IMR-90 (cell line): ENCODE results near the gene UBE2V1. TPM values are rescaled to one million over a fixed set of nuclear protein-coding genes. Genes with fewer than 3 reads are reported as not detected.

ENCODE experiments used
- ATAC-seq: fragments of 200-7000 bp; cut with Tn5 transposase; 2 replicates; pipeline ENCODE4 v1.9.1; 2020; ENCODE audit warnings: low read depth, mild to moderate bottlenecking, moderate library complexity
- BruUV-seq: library from RNA; stranded (reverse); fragments of 400-500 nt; replicated peaks from 2 replicates; lab custom pipeline; 2021; lab: Mats Ljungman, UMichigan
- CTCF ChIA-PET: fragments of 300-600 bp; formaldehyde crosslinking; extraction: SDS; loops from one replicate; lab custom pipeline; 2021; ENCODE audit warnings: antibody characterized with exemption; lab: Yijun Ruan, JAX
- POLR2A ChIA-PET: fragments of 300-600 bp; sonication (Branson Sonifier 250); formaldehyde crosslinking; loops from one replicate; lab custom pipeline; 2022; ENCODE audit warnings: antibody characterized with exemption; ENCODE audit not compliant: unreplicated experiment; lab: Charles Lee
- DNase-seq: peaks from one replicate; pipeline ENCODE4 v3.0.0; 2013
- H2AFZ ChIP-seq: replicated peaks from 2 replicates; pipeline ENCODE3; 2013; ENCODE audit warnings: low read length, mild to moderate bottlenecking; ENCODE audit not compliant: poor library complexity
- H2AK5ac ChIP-seq: 2 replicates; pipeline ENCODE4 v1.6.1; 2013; ENCODE audit warnings: low read depth, low read length, inconsistent platforms
- H2AK9ac ChIP-seq: replicated peaks from 2 replicates; pipeline ENCODE3; 2013; ENCODE audit warnings: mild to moderate bottlenecking, low read depth, low read length, moderate library complexity; ENCODE audit not compliant: poor library complexity
- H2BK120ac ChIP-seq: 2 replicates; pipeline ENCODE4 v1.6.1; 2013; ENCODE audit warnings: low read depth, low read length, inconsistent platforms
- H2BK15ac ChIP-seq: 3 replicates; pipeline ENCODE4 v1.6.1; 2013; ENCODE audit warnings: low read depth, low read length, inconsistent platforms
- H2BK20ac ChIP-seq: 2 replicates; pipeline ENCODE4 v1.6.1; 2013; ENCODE audit warnings: low read depth, mild to moderate bottlenecking, inconsistent platforms, low read length, moderate library complexity
- H2BK5ac ChIP-seq: 2 replicates; pipeline ENCODE4 v1.6.1; 2013; ENCODE audit warnings: mild to moderate bottlenecking, low read depth, low read length, inconsistent platforms; ENCODE audit not compliant: poor library complexity, severe bottlenecking
- H3K14ac ChIP-seq: replicated peaks from 2 replicates; pipeline ENCODE4 v1.6.1; 2013; ENCODE audit warnings: low read depth, low read length, inconsistent platforms
- H3K18ac ChIP-seq: 2 replicates; pipeline ENCODE4 v1.6.1; 2013; ENCODE audit warnings: low read depth, low read length, control low read depth
- H3K23ac ChIP-seq: 2 replicates; pipeline ENCODE4 v1.6.1; 2013; ENCODE audit warnings: low read depth, low read length, inconsistent platforms
- H3K27ac ChIP-seq: 2 replicates; pipeline ENCODE4 v1.5.1; 2013; ENCODE audit warnings: mild to moderate bottlenecking, control low read depth, low read length; ENCODE audit not compliant: insufficient read depth
- H3K27me3 ChIP-seq: 2 replicates; pipeline ENCODE4 v1.6.1; 2013; ENCODE audit warnings: low read length; ENCODE audit not compliant: control insufficient read depth, insufficient read depth
- H3K36me3 ChIP-seq: 2 replicates; pipeline ENCODE4 v1.6.1; 2013; ENCODE audit warnings: low read length, mixed read lengths; ENCODE audit not compliant: control insufficient read depth, insufficient read depth
- H3K4ac ChIP-seq: 2 replicates; pipeline ENCODE4 v1.6.1; 2013; ENCODE audit warnings: low read depth, low read length, inconsistent platforms
- H3K4me1 ChIP-seq: 2 replicates; pipeline ENCODE4 v1.6.1; 2013; ENCODE audit warnings: low read length, mixed read lengths; ENCODE audit not compliant: control insufficient read depth, insufficient read depth
- H3K4me2 ChIP-seq: 2 replicates; pipeline ENCODE4 v1.6.1; 2013; ENCODE audit warnings: low read depth, mild to moderate bottlenecking, control low read depth, low read length, moderate library complexity
- H3K4me3 ChIP-seq: 2 replicates; pipeline ENCODE4 v1.5.1; 2013; ENCODE audit warnings: low read depth, mild to moderate bottlenecking, control low read depth, low read length, moderate library complexity; ENCODE audit not compliant: insufficient read depth
- H3K56ac ChIP-seq: 2 replicates; pipeline ENCODE4 v1.6.1; 2013; ENCODE audit warnings: low read length, inconsistent platforms; ENCODE audit not compliant: insufficient read depth; ENCODE audit errors: extremely low read depth
- H3K79me1 ChIP-seq, 2 experiments: 2 replicates each; pipeline ENCODE4 v1.6.1; 2013; ENCODE audit warnings: low read length in 2 of 2, inconsistent platforms in 1 of 2, low read depth in 1 of 2
- H3K9ac ChIP-seq: 2 replicates; pipeline ENCODE4 v1.6.1; 2013; ENCODE audit warnings: low read depth, low read length, control low read depth
- H3K9me1 ChIP-seq: 2 replicates; pipeline ENCODE4 v1.6.1; 2013; ENCODE audit warnings: low read length, inconsistent platforms; ENCODE audit not compliant: insufficient read depth
- H3K9me3 ChIP-seq: 2 replicates; pipeline ENCODE4 v1.6.1; 2013; ENCODE audit warnings: low read length; ENCODE audit not compliant: control insufficient read depth, insufficient read depth
- H4K20me1 ChIP-seq: 2 replicates; pipeline ENCODE4 v1.6.1; 2013; ENCODE audit warnings: low read length, inconsistent platforms; ENCODE audit not compliant: insufficient read depth
- H4K5ac ChIP-seq: 2 replicates; pipeline ENCODE4 v1.6.1; 2013; ENCODE audit warnings: mild to moderate bottlenecking, low read depth, low read length, control low read depth
- H4K8ac ChIP-seq, 2 experiments: 2 replicates each; pipeline ENCODE4 v1.6.1; 2013; ENCODE audit warnings: low read depth in 2 of 2, low read length in 2 of 2, control low read depth in 1 of 2, inconsistent platforms in 1 of 2
- H4K91ac ChIP-seq: 2 replicates; pipeline ENCODE4 v1.6.1; 2013; ENCODE audit warnings: low read depth, low read length, inconsistent platforms; ENCODE audit not compliant: insufficient read depth
- BHLHE40 ChIP-seq: fragments of 150-350 bp; IDR thresholded peaks from 2 replicates; pipeline ENCODE4 v1.6.1; 2016; ENCODE audit warnings: mild to moderate bottlenecking, low read depth, low read length
- CEBPB ChIP-seq: IDR thresholded peaks from 2 replicates; pipeline ENCODE4 v1.6.1; 2012; ENCODE audit warnings: low read depth, low read length, improper control_type of control experiment
- CHD1 ChIP-seq: IDR thresholded peaks from 2 replicates; pipeline ENCODE4 v1.6.1; 2012; ENCODE audit warnings: low read depth, low read length, improper control_type of control experiment
- FOS ChIP-seq: fragments of 150-350 bp; IDR thresholded peaks from 2 replicates; pipeline ENCODE4 v1.6.1; 2016; ENCODE audit warnings: low read depth, low read length
- MAFK ChIP-seq: IDR thresholded peaks from 2 replicates; pipeline ENCODE4 v1.6.1; 2012; ENCODE audit warnings: low read depth, low read length, improper control_type of control experiment
- MAZ ChIP-seq: IDR thresholded peaks from 2 replicates; pipeline ENCODE4 v1.6.1; 2012; ENCODE audit warnings: low read depth, mild to moderate bottlenecking, low read length, improper control_type of control experiment, moderate library complexity, borderline replicate concordance
- MXI1 ChIP-seq: IDR thresholded peaks from 2 replicates; pipeline ENCODE4 v1.6.1; 2012; ENCODE audit warnings: low read depth, mild to moderate bottlenecking, low read length, moderate library complexity, borderline replicate concordance
- NFE2L2 ChIP-seq: fragments of 150-350 bp; IDR thresholded peaks from 2 replicates; pipeline ENCODE4 v1.6.1; 2016; ENCODE audit warnings: low read depth, mild to moderate bottlenecking, low read length
- POLR2A ChIP-seq: IDR thresholded peaks from 2 replicates; pipeline ENCODE4 v1.6.1; 2012; ENCODE audit warnings: mild to moderate bottlenecking, low read depth, low read length
- RAD21 ChIP-seq: IDR thresholded peaks from 2 replicates; pipeline ENCODE4 v1.6.1; 2012; ENCODE audit warnings: low read length, improper control_type of control experiment
- RCOR1 ChIP-seq: IDR thresholded peaks from 2 replicates; pipeline ENCODE4 v1.6.1; 2012; ENCODE audit warnings: mild to moderate bottlenecking, low read length, improper control_type of control experiment; ENCODE audit not compliant: insufficient replicate concordance
- RFX5 ChIP-seq: IDR thresholded peaks from 2 replicates; pipeline ENCODE4 v1.8.0; 2012; ENCODE audit warnings: low read depth, mild to moderate bottlenecking, low read length, moderate library complexity
- SMC3 ChIP-seq: fragments of 150-350 bp; IDR thresholded peaks from 2 replicates; pipeline ENCODE4 v1.6.1; 2016; ENCODE audit warnings: low read depth, mild to moderate bottlenecking, antibody characterized with exemption, low read length, moderate library complexity
- WGBS, 2 experiments: methylation state at CpG; one replicate each; pipeline versions ENCODE4 v1.1.5 to v1.1.7; 2013; ENCODE audit warnings: missing lambda C conversion rate in 2 of 2; ENCODE audit not compliant: insufficient read length in 1 of 2; ENCODE audit errors: extremely low coverage in 2 of 2; 5-methylcytosine and 5-hydroxymethylcytosine counted together
- dilution Hi-C: fragments of 300-500 bp; cut with HindIII; formaldehyde crosslinking; loops from one replicate; pipeline ENCODE4 v1.14.3; 2018; ENCODE audit warnings: low sequenced_read_pairs; ENCODE audit not compliant: unreplicated experiment
- in situ Hi-C: fragments of 300-500 bp; cut with MboI; formaldehyde crosslinking; loops from 3 replicates; pipeline ENCODE4 v1.14.3; 2019; ENCODE audit warnings: low sequenced_read_pairs, inconsistent platforms, mixed read lengths
- intact Hi-C: fragments of 100-400 bp; cut with micrococcal nuclease; formaldehyde crosslinking; loops from 2 replicates; pipeline ENCODE4 v1.10.0; 2022
- polyA plus RNA-seq, 3 experiments: library from polyadenylated mRNA; depleted of rRNA; stranded (reverse); fragments of >200 nt; gene quantifications; 2 replicates each; pipeline ENCODE4 v1.2.3, GENCODE V29; 2012; ENCODE audit warnings: low replicate concordance in 1 of 3
- total RNA-seq: library from RNA; depleted of rRNA; stranded (reverse); fragments of >200 nt; gene quantifications from 2 replicates; pipeline ENCODE4 v1.2.3, GENCODE V29; 2012
- TF ChIP-seq, protein P1 (sequence below): conservative IDR thresholded peaks from 2 replicates; pipeline ENCODE4 v1.5.1; 2012; ENCODE audit warnings: mild to moderate bottlenecking, low read depth, low read length, improper control_type of control experiment
- TF ChIP-seq, protein P2 (sequence below): fragments of 150-350 bp; IDR thresholded peaks from 2 replicates; pipeline ENCODE4 v1.6.1; 2016; ENCODE audit warnings: low read depth, mild to moderate bottlenecking, low read length, moderate library complexity, borderline replicate concordance

UBE2V1 gene
- total and polyA plus RNA-seq, 2 of the 4 experiments (the other 2 are of a cell fraction) = 20.1 to 138 TPM

DNA sequence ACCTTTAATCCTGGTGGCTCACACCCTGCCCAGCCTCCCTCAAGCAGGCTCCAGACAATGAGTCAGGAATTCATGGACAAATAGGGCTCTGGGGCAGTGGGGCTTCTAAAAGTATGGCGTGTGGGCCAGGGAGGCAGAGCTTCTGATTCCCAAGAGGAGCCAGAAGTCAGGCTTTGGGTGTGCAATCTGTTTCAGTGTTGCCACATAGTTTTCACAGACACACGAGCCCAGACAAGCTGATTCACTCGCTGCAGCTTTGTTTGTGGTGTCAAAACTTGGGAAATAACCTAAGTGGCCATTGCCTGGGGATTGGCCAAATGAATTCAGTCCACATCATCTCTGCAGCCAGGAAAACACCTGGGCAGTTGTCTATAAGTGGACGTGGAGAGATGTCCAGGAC lies 31.4 kb upstream of the UBE2V1 start (continued):
- TF ChIP-seq RFX5 = no peak

DNA sequence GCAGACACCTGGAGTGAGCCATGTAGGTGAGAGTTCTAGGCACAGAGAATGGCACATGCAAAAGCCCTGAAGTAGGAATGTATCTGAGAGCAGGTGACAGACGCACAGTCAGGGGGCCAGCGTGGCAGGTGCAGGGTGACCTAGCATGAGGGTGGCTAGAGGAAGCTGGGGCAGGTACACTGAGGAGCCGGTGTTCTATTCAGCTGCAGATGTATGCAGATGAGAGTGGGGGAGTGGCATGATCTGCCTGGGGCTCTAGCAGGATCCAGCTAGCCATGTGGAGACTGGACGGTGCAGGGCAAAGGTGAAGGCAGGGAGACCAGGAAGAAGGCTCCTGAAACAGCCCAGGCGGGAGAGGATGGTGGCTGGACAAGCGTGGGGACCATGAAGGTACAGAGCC lies 29.9 kb upstream of the UBE2V1 start:
- no peak overlapping the region for H2BK120ac ChIP-seq
- in situ Hi-C loops (no loop called here), dilution Hi-C loops (no loop called here), intact Hi-C loops (no loop called here)
- no peak overlapping the region for H3K4me3 ChIP-seq
- no peak overlapping the region for H3K14ac ChIP-seq
- no peak overlapping the region for H3K27ac ChIP-seq
- H3K9ac ChIP-seq = no peak overlapping the region
- peak overlapping the region; percentile 49; the same call in 1 of the 2 replicates for H2AK5ac ChIP-seq
- peaks cover 31% of the 10 kb centered on the region for H3K4me1 ChIP-seq
- peaks cover 56% of the 10 kb centered on the region for H3K36me3 ChIP-seq
- ChIA-PET POLR2A (no interaction called here), CTCF (no interaction called here)
- WGBS, 2 experiments = 82% methylated on average over 6 of the region's 6 CpGs; no CpG with 5 or more reads in 1 of the 2 experiments
- H3K9me1 ChIP-seq = peaks cover 36% of the 10 kb centered on the region
- no peak overlapping the region for H3K18ac ChIP-seq
- no peaks in the 10 kb centered on the region for H3K27me3 ChIP-seq
- no peak overlapping the region for H4K91ac ChIP-seq
- 0 out of 2 replicates have a peak overlapping the region, but pooled peaks have one; percentile 24 for H3K4ac ChIP-seq
- peaks cover 61% of the 10 kb centered on the region for H4K20me1 ChIP-seq
- H3K56ac ChIP-seq = no peak overlapping the region
- peaks cover 41 to 83% of the 10 kb centered on the region in 2 experiments for H3K79me1 ChIP-seq
- H3K4me2 ChIP-seq = no peak overlapping the region
- 0 out of 2 replicates have a peak overlapping the region, but pooled peaks have one; percentile 3 for H2BK20ac ChIP-seq
- peak overlapping the region; percentile 58; the same call in 1 of the 2 replicates for H3K23ac ChIP-seq
- H2AK9ac ChIP-seq = no peak overlapping the region
- BruUV-seq = no TSS peak
- H2BK15ac ChIP-seq = no peak overlapping the region
- no peak for ATAC-seq
- no peak overlapping the region for H2AFZ ChIP-seq
- H4K8ac ChIP-seq = 0 out of 4 replicates have a peak overlapping the region, but pooled peaks of 1 of the 2 experiments have one; percentile 5
- H2BK5ac ChIP-seq = peak overlapping the region; percentile 49
- no peak for DNase-seq
- H4K5ac ChIP-seq = no peak overlapping the region
- H3K9me3 ChIP-seq = no peaks in the 10 kb centered on the region
- no peak for TF ChIP-seq RAD21
- TF ChIP-seq MXI1 = no peak
- no peak for TF ChIP-seq RCOR1
- TF ChIP-seq POLR2A = no peak
- no peak for TF ChIP-seq CHD1
- TF ChIP-seq NFE2L2 = no peak
- TF ChIP-seq, protein P1, sequence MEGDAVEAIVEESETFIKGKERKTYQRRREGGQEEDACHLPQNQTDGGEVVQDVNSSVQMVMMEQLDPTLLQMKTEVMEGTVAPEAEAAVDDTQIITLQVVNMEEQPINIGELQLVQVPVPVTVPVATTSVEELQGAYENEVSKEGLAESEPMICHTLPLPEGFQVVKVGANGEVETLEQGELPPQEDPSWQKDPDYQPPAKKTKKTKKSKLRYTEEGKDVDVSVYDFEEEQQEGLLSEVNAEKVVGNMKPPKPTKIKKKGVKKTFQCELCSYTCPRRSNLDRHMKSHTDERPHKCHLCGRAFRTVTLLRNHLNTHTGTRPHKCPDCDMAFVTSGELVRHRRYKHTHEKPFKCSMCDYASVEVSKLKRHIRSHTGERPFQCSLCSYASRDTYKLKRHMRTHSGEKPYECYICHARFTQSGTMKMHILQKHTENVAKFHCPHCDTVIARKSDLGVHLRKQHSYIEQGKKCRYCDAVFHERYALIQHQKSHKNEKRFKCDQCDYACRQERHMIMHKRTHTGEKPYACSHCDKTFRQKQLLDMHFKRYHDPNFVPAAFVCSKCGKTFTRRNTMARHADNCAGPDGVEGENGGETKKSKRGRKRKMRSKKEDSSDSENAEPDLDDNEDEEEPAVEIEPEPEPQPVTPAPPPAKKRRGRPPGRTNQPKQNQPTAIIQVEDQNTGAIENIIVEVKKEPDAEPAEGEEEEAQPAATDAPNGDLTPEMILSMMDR = no peak
- no peak for TF ChIP-seq FOS
- TF ChIP-seq RFX5 = no peak
- TF ChIP-seq, protein P2, sequence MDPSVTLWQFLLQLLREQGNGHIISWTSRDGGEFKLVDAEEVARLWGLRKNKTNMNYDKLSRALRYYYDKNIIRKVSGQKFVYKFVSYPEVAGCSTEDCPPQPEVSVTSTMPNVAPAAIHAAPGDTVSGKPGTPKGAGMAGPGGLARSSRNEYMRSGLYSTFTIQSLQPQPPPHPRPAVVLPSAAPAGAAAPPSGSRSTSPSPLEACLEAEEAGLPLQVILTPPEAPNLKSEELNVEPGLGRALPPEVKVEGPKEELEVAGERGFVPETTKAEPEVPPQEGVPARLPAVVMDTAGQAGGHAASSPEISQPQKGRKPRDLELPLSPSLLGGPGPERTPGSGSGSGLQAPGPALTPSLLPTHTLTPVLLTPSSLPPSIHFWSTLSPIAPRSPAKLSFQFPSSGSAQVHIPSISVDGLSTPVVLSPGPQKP = no peak
- no peak for TF ChIP-seq MAFK
- TF ChIP-seq CEBPB = no peak
- no peak for TF ChIP-seq BHLHE40
- no peak for TF ChIP-seq MAZ
- TF ChIP-seq SMC3 = no peak
